ENCODE data around the gene APELA.
"Not testable (repeated sequence)": the region's sequence is repeated elsewhere in the genome, so short reads cannot be mapped to it uniquely, and the experiment has no call there.

The APELA gene

DNA sequence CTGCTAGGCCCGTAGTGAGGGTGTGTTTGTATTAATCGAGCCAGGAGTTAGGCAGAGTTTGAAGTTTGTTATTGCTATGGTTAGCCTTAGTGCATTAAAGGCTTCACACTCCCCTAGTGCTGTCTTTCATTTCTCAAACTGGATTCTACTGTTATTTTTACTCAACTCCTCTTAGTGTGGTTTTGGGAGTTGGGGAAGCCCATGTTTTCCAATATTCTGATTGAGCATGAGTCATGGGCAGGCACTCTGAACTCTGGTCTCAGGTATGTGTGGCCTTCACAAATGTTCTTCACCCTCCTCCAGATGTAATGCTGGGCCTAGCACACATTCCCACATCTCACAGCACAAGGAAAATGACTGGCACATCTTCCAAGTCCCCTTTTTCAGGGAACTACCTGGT is 50.1 kb downstream of the APELA start:
- not testable (repeated sequence) for FAIRE-seq

DNA sequence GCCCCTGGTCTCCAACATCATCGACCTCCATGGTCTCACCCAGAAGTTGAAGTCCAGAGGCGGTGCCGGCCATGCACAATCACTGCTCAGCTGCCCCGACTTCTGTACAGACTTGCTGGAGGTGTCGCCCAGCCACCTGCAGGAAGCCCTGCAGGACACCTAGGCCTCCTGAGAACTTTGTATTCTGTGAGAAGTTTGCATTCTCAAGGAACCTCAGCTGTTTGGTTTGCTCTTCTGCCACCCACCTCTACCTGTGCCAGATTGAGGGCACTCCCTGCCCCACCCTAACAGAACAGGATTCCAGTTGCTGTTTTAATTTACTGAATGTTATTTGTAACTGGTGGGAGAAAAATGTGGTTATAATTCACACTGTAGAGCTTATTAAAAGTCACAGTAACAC is 53.7 kb downstream of the APELA start:
- no peak for FAIRE-seq

DNA sequence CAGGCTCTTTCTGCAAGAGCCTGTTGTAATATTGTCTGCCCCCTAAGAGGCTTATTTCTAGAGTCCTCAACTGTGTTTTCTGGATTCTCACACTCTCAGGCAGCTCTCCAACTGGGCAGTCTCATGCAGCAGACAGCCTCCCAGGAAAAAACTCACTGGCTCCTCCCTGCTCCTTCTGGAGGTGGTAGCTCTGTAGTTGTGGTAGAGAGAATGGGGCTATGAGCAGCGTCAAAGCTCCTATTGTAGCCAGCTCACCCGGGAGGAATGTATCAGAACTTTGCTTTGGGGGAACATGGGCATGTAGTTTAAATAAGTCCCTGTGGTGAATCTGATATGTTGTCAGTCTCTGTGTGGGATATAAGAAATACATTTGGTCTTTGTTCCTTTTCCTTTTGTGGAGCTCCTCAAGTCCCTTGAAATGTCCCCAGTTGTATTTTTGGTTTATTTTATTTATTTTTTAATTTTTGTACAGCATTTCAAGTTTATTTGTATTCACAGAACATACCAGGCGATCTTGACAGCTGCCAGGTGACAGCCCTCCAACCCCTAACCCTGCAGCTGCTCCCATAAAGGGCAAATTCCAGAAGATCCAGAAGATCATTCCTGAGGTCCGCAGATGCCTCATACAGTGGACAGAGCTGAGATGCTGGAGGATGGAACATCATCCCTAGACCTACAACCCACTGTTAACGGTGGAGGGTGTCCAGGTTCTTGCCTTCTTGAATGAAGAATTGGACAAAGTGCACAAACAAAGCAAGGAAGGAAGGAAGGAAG is 54.8 kb downstream of the APELA start:
- FAIRE-seq: no peak

- FAIRE-seq: no peak
Observed at GRCh38 chr4:164933244-164933643, 56.3 kb downstream of the APELA start.

GRCh38 chr4:164935363-164935762 is 58.4 kb downstream of the APELA start:
- no peak for FAIRE-seq

DNA sequence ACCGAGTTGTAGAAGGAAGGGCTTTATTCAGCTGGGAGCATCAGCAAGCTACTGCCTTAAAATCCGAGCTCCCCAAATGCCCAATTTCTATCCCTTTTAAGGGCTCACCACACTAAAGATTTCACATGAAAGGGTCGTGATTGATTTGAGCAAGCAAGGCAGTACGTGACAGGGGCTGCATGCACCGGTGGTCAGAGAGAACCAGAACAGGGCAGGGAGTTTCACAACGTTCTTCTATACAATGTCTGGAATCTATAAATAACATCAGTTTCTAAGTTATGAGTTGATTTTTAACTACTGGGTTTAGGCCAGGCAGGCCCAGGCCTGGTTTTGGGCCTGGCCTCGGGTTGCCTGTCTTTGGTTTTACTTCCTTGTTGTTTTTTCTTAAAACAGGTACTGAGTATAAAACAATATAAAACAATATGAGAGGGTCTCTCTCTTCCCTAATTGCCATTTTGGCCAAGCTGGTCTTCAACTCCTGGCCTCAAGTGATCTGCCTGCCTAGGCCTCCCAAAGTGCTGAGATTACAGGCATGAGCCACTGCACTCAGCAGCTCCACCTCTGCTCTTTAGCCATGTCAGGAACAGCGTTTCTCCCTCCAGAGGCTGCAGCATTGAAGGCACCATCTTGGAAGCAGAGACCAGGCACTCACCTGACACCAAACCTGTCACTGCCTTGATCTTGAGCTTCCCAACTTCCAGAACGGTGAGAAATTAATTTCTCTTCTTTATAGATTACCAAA is 59.1 kb downstream of the APELA start:
- not testable (repeated sequence) for FAIRE-seq

GRCh38 chr4:164937576-164938270 is 60.7 kb downstream of the APELA start:
- no peak for FAIRE-seq

DNA sequence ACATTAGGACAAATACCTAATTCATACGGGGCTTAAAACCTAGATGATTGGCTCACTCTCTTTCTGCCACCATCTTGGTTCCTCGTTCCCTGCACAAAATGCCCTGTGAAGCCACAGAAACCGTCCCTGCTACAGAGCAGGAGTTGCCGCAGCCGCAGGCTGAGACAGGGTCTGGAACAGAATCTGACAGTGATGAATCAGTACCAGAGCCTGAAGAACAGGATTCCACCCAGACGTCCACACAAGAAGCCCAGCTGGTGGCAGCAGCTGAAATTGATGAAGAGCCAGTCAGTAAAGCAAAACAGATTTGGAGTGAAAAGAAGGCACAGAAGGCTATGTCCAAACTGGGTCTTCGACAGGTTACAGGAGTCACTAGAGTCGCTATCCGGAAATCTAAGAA is 66.2 kb downstream of the APELA start:
- no peak for FAIRE-seq

- no peak for FAIRE-seq
Observed at GRCh38 chr4:164945146-164945545, 68.2 kb downstream of the APELA start.

DNA sequence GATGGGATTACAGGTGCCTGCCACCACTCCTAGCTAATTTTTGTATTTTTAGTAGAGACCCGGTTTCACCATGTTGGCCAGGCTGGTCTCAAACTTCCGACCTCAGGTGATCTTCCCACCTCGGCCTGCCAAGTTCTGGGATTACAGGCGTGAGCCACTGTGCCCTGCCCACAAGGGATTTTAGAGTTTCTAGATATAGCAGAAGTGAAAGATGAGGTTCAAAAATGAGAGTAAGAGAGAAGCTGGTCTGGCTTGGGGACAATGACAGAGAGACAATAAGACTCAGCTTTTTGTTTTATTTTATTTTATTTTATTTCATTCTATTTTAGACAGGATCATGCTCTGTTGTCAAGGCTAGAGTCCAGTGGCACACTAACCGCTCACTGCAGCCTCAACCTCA is 69.8 kb downstream of the APELA start:
- no peak for FAIRE-seq

All from A204.1 (cell line).